Epithelial cell of esophagus (primary cell): ENCODE measurements around the gene CDH8.

ENCODE experiments used
- DNase-seq: peaks from one replicate; pipeline ENCODE4 v3.0.0; 2010; ENCODE audit warnings: low read depth
- H3K4me3 ChIP-seq: 2 replicates; pipeline ENCODE4 v1.5.1; 2011; ENCODE audit warnings: mild to moderate bottlenecking, low read length, control low read depth
- CTCF ChIP-seq: IDR thresholded peaks from 2 replicates; pipeline ENCODE4 v1.5.1; 2011; ENCODE audit warnings: low read depth, mild to moderate bottlenecking, low read length, control low read depth, inconsistent platforms; ENCODE audit not compliant: insufficient read depth; ENCODE audit errors: missing control alignments

CDH8 gene

GRCh38 chr16:62066747-62067146 is 30.5 kb upstream of the CDH8 start:
- TF ChIP-seq CTCF: no peak
- no peak for DNase-seq
- H3K4me3 ChIP-seq: no peak overlapping the region

GRCh38 chr16:62064173-62064572 is 27.9 kb upstream of the CDH8 start:
- H3K4me3 ChIP-seq: no peak overlapping the region
- DNase-seq: no peak
- TF ChIP-seq CTCF: no peak

GRCh38 chr16:62060089-62060488 is 23.9 kb upstream of the CDH8 start:
- no peak for DNase-seq
- TF ChIP-seq CTCF: no peak
- H3K4me3 ChIP-seq: no peak overlapping the region

GRCh38 chr16:62059527-62059926 is 23.3 kb upstream of the CDH8 start:
- no peak overlapping the region for H3K4me3 ChIP-seq
- no peak for TF ChIP-seq CTCF

GRCh38 chr16:62058412-62058811 is 22.2 kb upstream of the CDH8 start:
- TF ChIP-seq CTCF: no peak
- DNase-seq: no peak
- no peak overlapping the region for H3K4me3 ChIP-seq

More at GRCh38 chr16:62059527-62059926, 23.3 kb upstream of the CDH8 start:
- no peak for DNase-seq

GRCh38 chr16:62051942-62052341 is 15.7 kb upstream of the CDH8 start:
- DNase-seq: no peak
- no peak overlapping the region for H3K4me3 ChIP-seq
- TF ChIP-seq CTCF: no peak

GRCh38 chr16:62050793-62051192 is 14.6 kb upstream of the CDH8 start:
- TF ChIP-seq CTCF: no peak
- H3K4me3 ChIP-seq: no peak overlapping the region
- no peak for DNase-seq
